GM12801 (cell line): Measurements from ENCODE around the gene PKM.

Experiments used
- TF ChIP-seq, protein P1 (sequence below): IDR thresholded peaks from one replicate; pipeline ENCODE4 v1.5.1; 2011; ENCODE audit warnings: control low read depth; ENCODE audit not compliant: insufficient read length; ENCODE audit errors: extremely low read depth

Gene PKM

DNA sequence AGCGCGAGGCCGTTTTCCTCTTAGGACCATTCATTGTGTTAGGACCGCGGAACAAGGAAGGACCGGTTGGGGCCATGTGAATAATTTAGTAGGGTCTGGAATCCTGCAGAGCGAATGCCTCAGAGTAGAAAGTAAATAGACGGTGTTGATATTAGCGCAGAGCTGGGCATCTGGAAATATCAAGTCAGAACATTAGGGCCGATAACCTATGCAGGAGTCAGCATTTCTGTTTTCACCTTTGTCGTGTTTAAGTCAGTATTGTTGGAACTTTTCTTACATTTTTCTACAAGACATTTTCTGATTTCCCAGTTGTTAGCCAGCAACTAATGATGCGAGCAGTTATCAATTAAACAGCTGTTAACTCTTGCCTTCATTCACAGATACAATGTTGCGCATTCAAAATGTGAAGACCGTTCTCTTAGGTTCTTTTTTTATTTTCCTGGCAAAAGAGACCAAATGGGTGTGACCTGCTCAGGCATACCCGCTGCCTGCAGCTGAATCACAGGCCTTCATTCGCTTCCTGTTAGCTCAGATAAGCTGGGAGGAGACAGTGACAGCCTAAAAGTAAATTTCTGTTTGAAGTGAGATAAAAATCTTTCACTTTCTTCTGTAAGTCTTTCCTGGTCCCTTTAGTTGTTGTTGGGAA, 966 bp upstream of the PKM start:
- TF ChIP-seq, protein P1, sequence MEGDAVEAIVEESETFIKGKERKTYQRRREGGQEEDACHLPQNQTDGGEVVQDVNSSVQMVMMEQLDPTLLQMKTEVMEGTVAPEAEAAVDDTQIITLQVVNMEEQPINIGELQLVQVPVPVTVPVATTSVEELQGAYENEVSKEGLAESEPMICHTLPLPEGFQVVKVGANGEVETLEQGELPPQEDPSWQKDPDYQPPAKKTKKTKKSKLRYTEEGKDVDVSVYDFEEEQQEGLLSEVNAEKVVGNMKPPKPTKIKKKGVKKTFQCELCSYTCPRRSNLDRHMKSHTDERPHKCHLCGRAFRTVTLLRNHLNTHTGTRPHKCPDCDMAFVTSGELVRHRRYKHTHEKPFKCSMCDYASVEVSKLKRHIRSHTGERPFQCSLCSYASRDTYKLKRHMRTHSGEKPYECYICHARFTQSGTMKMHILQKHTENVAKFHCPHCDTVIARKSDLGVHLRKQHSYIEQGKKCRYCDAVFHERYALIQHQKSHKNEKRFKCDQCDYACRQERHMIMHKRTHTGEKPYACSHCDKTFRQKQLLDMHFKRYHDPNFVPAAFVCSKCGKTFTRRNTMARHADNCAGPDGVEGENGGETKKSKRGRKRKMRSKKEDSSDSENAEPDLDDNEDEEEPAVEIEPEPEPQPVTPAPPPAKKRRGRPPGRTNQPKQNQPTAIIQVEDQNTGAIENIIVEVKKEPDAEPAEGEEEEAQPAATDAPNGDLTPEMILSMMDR = no peak

DNA sequence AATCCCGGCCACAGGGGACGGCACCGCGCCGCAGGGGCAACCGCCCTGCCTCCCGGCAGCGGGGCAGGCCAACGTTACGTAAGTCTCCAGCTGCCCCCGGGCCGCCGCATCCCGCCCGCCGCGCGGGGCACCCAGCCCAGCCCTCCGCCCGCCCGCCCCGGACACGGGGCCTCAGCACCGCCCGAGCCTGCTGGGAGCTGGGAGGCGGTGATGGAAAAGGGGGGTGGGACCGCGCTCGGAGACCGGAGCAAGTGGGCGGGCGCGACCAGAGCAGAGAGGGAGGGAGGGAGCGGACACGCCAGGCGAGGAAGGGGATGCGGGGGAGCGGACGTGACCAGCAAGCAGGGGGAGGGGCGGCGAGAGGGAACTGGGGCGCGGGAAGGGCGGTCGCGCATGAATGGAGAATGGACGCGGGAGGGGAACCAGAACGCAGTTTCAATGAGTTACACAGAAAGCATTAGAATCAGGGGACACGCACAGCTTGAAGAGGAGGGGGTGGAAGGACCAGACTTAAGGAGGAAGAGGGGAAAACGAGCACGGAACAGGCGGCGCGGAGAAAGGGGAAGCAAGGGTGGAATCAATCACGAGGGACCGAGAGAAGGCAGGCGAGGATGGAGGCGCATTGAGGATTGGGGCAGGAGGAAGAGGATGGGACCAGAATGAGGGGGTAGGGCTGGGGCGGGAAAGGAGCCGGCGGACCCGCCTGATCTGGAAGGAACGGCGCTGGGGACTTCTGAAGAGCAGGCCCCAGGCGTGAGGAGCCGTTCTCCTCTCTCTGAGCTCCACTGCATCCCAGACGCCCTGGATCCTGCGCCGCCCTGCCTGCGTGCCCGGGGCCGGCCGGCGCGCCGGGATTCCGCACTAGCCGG, 559 bp downstream of the PKM start:
- TF ChIP-seq, protein P1 = no peak

DNA sequence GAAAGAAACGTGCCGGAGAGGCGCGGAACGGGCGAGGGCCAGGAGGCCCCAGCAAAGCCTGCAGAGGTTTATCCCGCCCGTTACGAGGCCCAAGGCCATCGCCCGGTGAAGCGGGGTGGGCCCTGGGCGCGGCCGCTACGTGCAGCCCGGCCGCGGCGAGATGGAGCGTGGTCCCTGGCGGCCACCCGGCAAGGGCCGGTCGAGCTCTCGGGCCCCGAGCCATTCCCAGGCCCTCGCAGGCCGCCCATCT, 1.1 kb downstream of the PKM start:
- TF ChIP-seq, protein P1 = no peak

DNA sequence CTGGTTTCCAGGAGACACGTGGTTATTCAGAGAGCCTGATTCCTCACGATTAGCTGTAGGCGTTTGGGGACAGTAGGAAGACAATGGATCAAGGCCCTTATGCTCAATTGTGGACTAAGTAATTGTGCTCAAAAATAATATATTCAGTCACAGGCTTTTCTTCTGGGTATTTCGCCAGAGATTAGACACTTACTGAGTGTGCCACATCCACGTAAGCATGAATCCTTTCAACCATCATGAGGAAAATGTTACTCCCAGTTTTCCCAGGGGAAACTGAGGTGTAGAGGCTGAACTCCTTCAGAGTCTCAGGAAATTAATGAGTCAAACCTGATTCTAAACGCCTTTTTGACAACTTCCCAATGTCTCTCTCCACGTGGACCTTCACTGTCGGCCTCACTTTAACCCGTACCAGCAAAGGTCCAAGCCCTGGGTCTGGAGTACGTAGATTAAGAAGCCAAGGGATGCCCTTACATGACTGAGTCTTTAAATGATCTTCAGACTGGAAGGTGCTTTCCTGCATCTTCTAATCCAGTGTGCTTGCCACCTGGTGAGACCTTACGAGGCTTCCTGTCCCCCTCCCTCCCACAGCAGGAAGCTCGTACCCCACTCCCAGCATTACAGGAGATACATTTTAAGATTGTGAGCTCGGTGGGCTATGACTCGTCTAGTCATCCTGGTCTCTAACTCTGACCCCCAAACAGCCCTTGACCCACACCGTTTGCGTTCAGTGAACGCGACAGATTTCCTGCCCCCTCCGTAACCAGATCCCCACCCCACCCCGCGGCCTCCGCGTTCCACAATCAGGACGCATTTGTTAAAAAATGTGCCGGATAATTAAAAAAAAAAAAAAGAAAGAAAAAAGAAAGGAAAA, 1.7 kb downstream of the PKM start:
- TF ChIP-seq, protein P1 = no peak

DNA sequence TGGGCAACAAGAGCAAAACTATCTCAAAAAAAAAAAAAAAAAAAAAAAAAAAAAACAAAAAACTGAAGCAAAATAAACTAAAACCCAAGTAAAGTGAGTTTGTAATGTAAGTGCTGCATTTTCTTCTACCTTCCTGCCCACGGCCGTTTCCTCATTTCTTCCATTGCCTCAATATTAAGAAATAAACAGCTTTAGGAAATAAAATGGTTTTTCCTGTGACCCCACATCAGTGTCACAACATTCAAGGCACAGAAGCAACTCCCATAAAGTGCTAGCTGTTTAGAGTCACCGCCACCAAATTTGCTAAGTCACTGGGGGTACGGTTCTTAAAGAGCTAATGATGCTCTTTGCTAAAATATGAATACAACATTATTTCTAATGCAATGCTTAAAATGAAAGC, 3.3 kb downstream of the PKM start:
- TF ChIP-seq, protein P1 = no peak

DNA sequence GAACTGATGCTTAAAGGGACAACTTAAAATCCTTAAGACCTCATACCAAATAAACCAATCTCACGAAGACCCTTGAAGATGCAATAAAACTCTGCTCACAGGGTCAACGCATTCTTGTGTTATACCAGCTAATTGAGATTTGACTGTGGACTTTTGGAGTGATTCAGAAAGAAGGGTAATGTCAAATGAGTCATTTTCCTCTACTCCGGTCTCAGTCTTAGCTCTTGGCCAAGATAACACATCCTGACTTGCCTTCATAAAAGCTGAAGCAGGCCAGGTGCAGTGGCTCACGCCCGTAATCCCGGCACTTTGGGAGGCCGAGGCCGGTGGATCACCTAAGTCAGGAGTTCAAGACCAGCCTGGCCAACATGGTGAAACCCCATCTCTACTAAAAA, 3.8 kb downstream of the PKM start:
- TF ChIP-seq, protein P1 = no peak

DNA sequence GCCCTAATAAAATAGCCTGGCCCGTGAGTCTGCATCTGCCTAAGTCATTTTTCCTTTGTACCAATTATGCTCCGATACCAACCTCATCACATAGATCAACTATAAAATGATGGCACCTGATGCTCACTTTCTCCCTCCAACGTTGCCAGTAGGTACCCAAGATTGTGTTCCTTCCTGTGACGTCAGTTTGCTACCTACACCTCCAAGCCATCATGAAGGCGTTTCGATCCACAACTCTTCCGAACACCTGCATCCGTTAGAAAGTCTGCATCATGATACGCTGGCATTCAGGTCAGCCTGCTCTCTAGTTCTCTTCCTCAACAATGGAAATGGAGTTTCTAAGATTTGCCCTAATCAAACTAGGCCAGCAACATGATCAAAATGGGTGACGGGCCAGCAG, 7.7 kb downstream of the PKM start:
- TF ChIP-seq, protein P1 = no peak
